ENCODE results near the gene OSBP2.
"Not testable (repeated sequence)": the region's sequence is repeated elsewhere in the genome, so short reads cannot be mapped to it uniquely, and the experiment has no call there.

Gene OSBP2

GRCh38 chr22:30721741-30722140 is 27.1 kb downstream of the OSBP2 start:
- no peaks in the 10 kb centered on the region for H3K27me3 ChIP-seq (replicated peaks; ENCODE audit: control insufficient read depth, insufficient read depth, low read length)
- H3K4me3 ChIP-seq (ENCODE audit: low read length): no peak overlapping the region
- peaks cover 13% of the 10 kb centered on the region for H3K4me1 ChIP-seq (ENCODE audit: control insufficient read depth, insufficient read depth, low read length)
- H3K9ac ChIP-seq (ENCODE audit: low read length): no peak overlapping the region
- H3K36me3 ChIP-seq (ENCODE audit: control insufficient read depth, insufficient read depth, low read length, severe bottlenecking): no peaks in the 10 kb centered on the region
- no peak for DNase-seq (ENCODE audit: low read depth)
- no peaks in the 10 kb centered on the region for H3K9me3 ChIP-seq (ENCODE audit: control insufficient read depth, low read length)

- Histone ChIP-seq H3K9ac (ENCODE audit: low read length) (no peak overlapping the region), H3K9me3 (ENCODE audit: control insufficient read depth, low read length) (no peaks in the 10 kb centered on the region), H3K36me3 (ENCODE audit: control insufficient read depth, insufficient read depth, low read length, severe bottlenecking) (no peaks in the 10 kb centered on the region), H3K4me3 (ENCODE audit: low read length) (no peak overlapping the region), H3K27me3 (replicated peaks; ENCODE audit: control insufficient read depth, insufficient read depth, low read length) (no peaks in the 10 kb centered on the region), H3K4me1 (ENCODE audit: control insufficient read depth, insufficient read depth, low read length) (no peaks in the 10 kb centered on the region)
- DNase-seq (ENCODE audit: low read depth): no peak
Measured at GRCh38 chr22:30728826-30729225, 34.2 kb downstream of the OSBP2 start.

GRCh38 chr22:30731658-30732057 is 37.0 kb downstream of the OSBP2 start:
- Histone ChIP-seq H3K4me3 (ENCODE audit: low read length) (no peak overlapping the region), H3K27me3 (replicated peaks; ENCODE audit: control insufficient read depth, insufficient read depth, low read length) (no peaks in the 10 kb centered on the region), H3K9ac (ENCODE audit: low read length) (no peak overlapping the region), H3K36me3 (ENCODE audit: control insufficient read depth, insufficient read depth, low read length, severe bottlenecking) (no peaks in the 10 kb centered on the region), H3K4me1 (ENCODE audit: control insufficient read depth, insufficient read depth, low read length) (no peaks in the 10 kb centered on the region), H3K9me3 (ENCODE audit: control insufficient read depth, low read length) (no peaks in the 10 kb centered on the region)
- no peak for DNase-seq (ENCODE audit: low read depth)

- H3K36me3 ChIP-seq (ENCODE audit: control insufficient read depth, insufficient read depth, low read length, severe bottlenecking): no peaks in the 10 kb centered on the region
- no peak overlapping the region for H3K4me3 ChIP-seq (ENCODE audit: low read length)
- H3K9me3 ChIP-seq (ENCODE audit: control insufficient read depth, low read length): no peaks in the 10 kb centered on the region
- no peaks in the 10 kb centered on the region for H3K27me3 ChIP-seq (replicated peaks; ENCODE audit: control insufficient read depth, insufficient read depth, low read length)
- no peak for DNase-seq (ENCODE audit: low read depth)
- H3K9ac ChIP-seq (ENCODE audit: low read length): no peak overlapping the region
- no peaks in the 10 kb centered on the region for H3K4me1 ChIP-seq (ENCODE audit: control insufficient read depth, insufficient read depth, low read length)
Measured at GRCh38 chr22:30732426-30732825, 37.8 kb downstream of the OSBP2 start.

GRCh38 chr22:30733181-30733631 is 38.5 kb downstream of the OSBP2 start:
- H3K27me3 ChIP-seq (replicated peaks; ENCODE audit: control insufficient read depth, insufficient read depth, low read length): no peaks in the 10 kb centered on the region
- no peak overlapping the region for H3K4me3 ChIP-seq (ENCODE audit: low read length)
- no peaks in the 10 kb centered on the region for H3K9me3 ChIP-seq (ENCODE audit: control insufficient read depth, low read length)
- H3K36me3 ChIP-seq (ENCODE audit: control insufficient read depth, insufficient read depth, low read length, severe bottlenecking): no peaks in the 10 kb centered on the region
- no peak overlapping the region for H3K9ac ChIP-seq (ENCODE audit: low read length)
- DNase-seq (ENCODE audit: low read depth): no peak
- H3K4me1 ChIP-seq (ENCODE audit: control insufficient read depth, insufficient read depth, low read length): no peaks in the 10 kb centered on the region

GRCh38 chr22:30740007-30740406 is 45.3 kb downstream of the OSBP2 start:
- H3K27me3 ChIP-seq (replicated peaks; ENCODE audit: control insufficient read depth, insufficient read depth, low read length); H3K9me3 ChIP-seq (ENCODE audit: control insufficient read depth, low read length); DNase-seq (ENCODE audit: low read depth); H3K4me1 ChIP-seq (ENCODE audit: control insufficient read depth, insufficient read depth, low read length); H3K36me3 ChIP-seq (ENCODE audit: control insufficient read depth, insufficient read depth, low read length, severe bottlenecking); H3K4me3 ChIP-seq (ENCODE audit: low read length); H3K9ac ChIP-seq (ENCODE audit: low read length): not testable (repeated sequence)

- H3K9me3 ChIP-seq (ENCODE audit: control insufficient read depth, low read length); H3K27me3 ChIP-seq (replicated peaks; ENCODE audit: control insufficient read depth, insufficient read depth, low read length); H3K9ac ChIP-seq (ENCODE audit: low read length); DNase-seq (ENCODE audit: low read depth); H3K4me1 ChIP-seq (ENCODE audit: control insufficient read depth, insufficient read depth, low read length); H3K4me3 ChIP-seq (ENCODE audit: low read length); H3K36me3 ChIP-seq (ENCODE audit: control insufficient read depth, insufficient read depth, low read length, severe bottlenecking): not testable (repeated sequence)
Measured at GRCh38 chr22:30740511-30740910, 45.8 kb downstream of the OSBP2 start.

GRCh38 chr22:30742291-30743256 is 47.9 kb downstream of the OSBP2 start:
- Histone ChIP-seq H3K9ac (ENCODE audit: low read length) (no peak overlapping the region), H3K4me1 (ENCODE audit: control insufficient read depth, insufficient read depth, low read length) (no peaks in the 10 kb centered on the region), H3K36me3 (ENCODE audit: control insufficient read depth, insufficient read depth, low read length, severe bottlenecking) (no peaks in the 10 kb centered on the region), H3K27me3 (replicated peaks; ENCODE audit: control insufficient read depth, insufficient read depth, low read length) (no peaks in the 10 kb centered on the region), H3K9me3 (ENCODE audit: control insufficient read depth, low read length) (no peaks in the 10 kb centered on the region), H3K4me3 (ENCODE audit: low read length) (no peak overlapping the region)
- DNase-seq (ENCODE audit: low read depth): peak; percentile 16

- no peak for DNase-seq (ENCODE audit: low read depth)
- Histone ChIP-seq H3K27me3 (replicated peaks; ENCODE audit: control insufficient read depth, insufficient read depth, low read length) (no peaks in the 10 kb centered on the region), H3K9ac (ENCODE audit: low read length) (no peak overlapping the region), H3K9me3 (ENCODE audit: control insufficient read depth, low read length) (no peaks in the 10 kb centered on the region), H3K4me1 (ENCODE audit: control insufficient read depth, insufficient read depth, low read length) (no peaks in the 10 kb centered on the region), H3K4me3 (ENCODE audit: low read length) (no peak overlapping the region), H3K36me3 (ENCODE audit: control insufficient read depth, insufficient read depth, low read length, severe bottlenecking) (no peaks in the 10 kb centered on the region)
Measured at GRCh38 chr22:30743257-30744020, 48.8 kb downstream of the OSBP2 start.

- DNase-seq (ENCODE audit: low read depth): no peak
- no peak overlapping the region for H3K9ac ChIP-seq (ENCODE audit: low read length)
Measured at GRCh38 chr22:30744224-30744623, 49.5 kb downstream of the OSBP2 start.

GRCh38 chr22:30747493-30747892 is 52.8 kb downstream of the OSBP2 start:
- Histone ChIP-seq H3K4me1 (ENCODE audit: control insufficient read depth, insufficient read depth, low read length) (no peaks in the 10 kb centered on the region), H3K9me3 (ENCODE audit: control insufficient read depth, low read length) (no peaks in the 10 kb centered on the region), H3K9ac (ENCODE audit: low read length) (no peak overlapping the region), H3K27me3 (replicated peaks; ENCODE audit: control insufficient read depth, insufficient read depth, low read length) (no peaks in the 10 kb centered on the region), H3K4me3 (ENCODE audit: low read length) (no peak overlapping the region), H3K36me3 (ENCODE audit: control insufficient read depth, insufficient read depth, low read length, severe bottlenecking) (no peaks in the 10 kb centered on the region)
- DNase-seq (ENCODE audit: low read depth): no peak

More at GRCh38 chr22:30744224-30744623, 49.5 kb downstream of the OSBP2 start:
- Histone ChIP-seq H3K4me1 (ENCODE audit: control insufficient read depth, insufficient read depth, low read length) (no peaks in the 10 kb centered on the region), H3K4me3 (ENCODE audit: low read length) (no peak overlapping the region), H3K36me3 (ENCODE audit: control insufficient read depth, insufficient read depth, low read length, severe bottlenecking) (no peaks in the 10 kb centered on the region), H3K9me3 (ENCODE audit: control insufficient read depth, low read length) (no peaks in the 10 kb centered on the region), H3K27me3 (replicated peaks; ENCODE audit: control insufficient read depth, insufficient read depth, low read length) (no peaks in the 10 kb centered on the region)

Data from adipocyte (in vitro differentiated cells).